GM12865 (cell line): ENCODE data around the gene GHRH.

Source experiments
- DNase-seq: peaks from one replicate; pipeline ENCODE4 v3.0.0; 2010; ENCODE audit warnings: low read depth
- H3K4me3 ChIP-seq: 2 replicates; pipeline ENCODE4 v1.5.1; 2011; ENCODE audit warnings: mild to moderate bottlenecking, low read depth, low read length, control low read depth
- CTCF ChIP-seq: IDR thresholded peaks from 2 replicates; pipeline ENCODE4 v1.5.1; 2011; ENCODE audit warnings: low read length, control low read depth, low read depth, inconsistent platforms; ENCODE audit not compliant: insufficient read depth; ENCODE audit errors: missing control alignments

Gene GHRH

GRCh38 chr20:37226889-37227288, 34.7 kb downstream of the GHRH start:
- DNase-seq: no peak
- no peak for TF ChIP-seq CTCF
- H3K4me3 ChIP-seq: no peak overlapping the region

GRCh38 chr20:37225146-37225545, 36.5 kb downstream of the GHRH start:
- no peak overlapping the region for H3K4me3 ChIP-seq
- no peak for DNase-seq
- TF ChIP-seq CTCF: no peak

- H3K4me3 ChIP-seq: no peak overlapping the region
- no peak for TF ChIP-seq CTCF
- peak; percentile 31 for DNase-seq
Observed at GRCh38 chr20:37223053-37223452, 38.6 kb downstream of the GHRH start.

- DNase-seq: no peak
- no peak for TF ChIP-seq CTCF
- no peak overlapping the region for H3K4me3 ChIP-seq
Observed at GRCh38 chr20:37222086-37222485, 39.5 kb downstream of the GHRH start.

GRCh38 chr20:37220731-37221130, 40.9 kb downstream of the GHRH start:
- no peak for TF ChIP-seq CTCF
- DNase-seq: no peak
- no peak overlapping the region for H3K4me3 ChIP-seq

GRCh38 chr20:37219751-37220668, 41.6 kb downstream of the GHRH start:
- no peak for TF ChIP-seq CTCF
- no peak overlapping the region for H3K4me3 ChIP-seq
- DNase-seq: no peak

- DNase-seq: no peak
- H3K4me3 ChIP-seq: no peak overlapping the region
- no peak for TF ChIP-seq CTCF
Observed at GRCh38 chr20:37218976-37219375, 42.6 kb downstream of the GHRH start.
